ENCODE results near the gene EPHA8. TPM values are rescaled to one million over a fixed set of nuclear protein-coding genes. Genes with fewer than 3 reads are reported as not detected.

Gene EPHA8
- total RNA-seq, 4 donors from 2014 or later: not detected

- 81 to 82% methylated on average over 16 to 18 of the region's 18 CpGs for WGBS, 2 donors
- Histone ChIP-seq H3K27ac (no peak overlapping the region), H3K4me1 (no peaks in the 10 kb centered on the region), H3K27me3 (peaks cover 0 to 65% of the 10 kb centered on the region in 2 donors), H3K4me3 (no peak overlapping the region), H3K9me3 (no peaks in the 10 kb centered on the region), H3K36me3 (no peaks in the 10 kb centered on the region)
- no peak for TF ChIP-seq EP300 (IDR thresholded peaks at IDR 0.05)
- no peak for TF ChIP-seq CTCF (IDR thresholded peaks at IDR 0.05)
- TF ChIP-seq POLR2A (IDR thresholded peaks at IDR 0.05): no peak
- no peak for DNase-seq (ENCODE audit: low spot score in 2 of 2)
Observed at GRCh38 chr1:22602060-22602740, 38.9 kb downstream of the EPHA8 start.

GRCh38 chr1:22606161-22606560 is 42.9 kb downstream of the EPHA8 start:
- Histone ChIP-seq H3K27me3 (peaks cover 0 to 80% of the 10 kb centered on the region in 2 donors), H3K36me3 (no peaks in the 10 kb centered on the region), H3K4me3 (no peak overlapping the region), H3K9me3 (no peaks in the 10 kb centered on the region), H3K27ac (no peak overlapping the region), H3K4me1 (no peaks in the 10 kb centered on the region)
- TF ChIP-seq CTCF (IDR thresholded peaks at IDR 0.05) (no peak), EP300 (IDR thresholded peaks at IDR 0.05) (no peak), POLR2A (IDR thresholded peaks at IDR 0.05) (no peak)
- 44 to 47% methylated on average over 4 of the region's 4 CpGs for WGBS, 2 donors
- DNase-seq (ENCODE audit: low spot score in 2 of 2): no peak

DNA sequence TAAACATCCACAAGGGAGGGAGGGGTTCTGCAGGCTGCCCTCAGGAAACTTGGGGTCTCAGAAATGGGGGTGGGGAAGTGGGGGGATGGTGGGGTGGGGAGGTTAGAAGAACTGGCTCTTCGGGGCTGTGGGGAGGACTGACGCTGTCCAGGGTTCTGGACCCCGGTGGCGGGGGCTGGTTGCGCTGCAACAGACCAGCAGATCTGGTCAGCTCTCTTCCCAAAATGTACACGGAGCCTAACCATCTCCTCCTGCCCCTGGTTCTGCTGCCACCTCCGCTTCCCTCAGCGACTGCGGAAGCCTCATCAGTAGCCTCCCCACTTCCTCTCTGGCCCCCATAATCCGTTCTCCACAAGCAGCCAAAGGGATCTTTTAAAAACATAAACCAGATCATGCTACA is 43.9 kb downstream of the EPHA8 start:
- Histone ChIP-seq H3K36me3 (no peaks in the 10 kb centered on the region), H3K27ac (no peak overlapping the region), H3K27me3 (peaks cover 0 to 80% of the 10 kb centered on the region in 2 donors), H3K9me3 (no peaks in the 10 kb centered on the region), H3K4me3 (no peak overlapping the region), H3K4me1 (no peaks in the 10 kb centered on the region)
- TF ChIP-seq POLR2A (IDR thresholded peaks at IDR 0.05) (no peak), CTCF (IDR thresholded peaks at IDR 0.05) (no peak), EP300 (IDR thresholded peaks at IDR 0.05) (no peak)
- DNase-seq (ENCODE audit: low spot score in 2 of 2): no peak
- WGBS, 2 donors: 4 to 8% methylated on average over 10 of the region's 10 CpGs

DNA sequence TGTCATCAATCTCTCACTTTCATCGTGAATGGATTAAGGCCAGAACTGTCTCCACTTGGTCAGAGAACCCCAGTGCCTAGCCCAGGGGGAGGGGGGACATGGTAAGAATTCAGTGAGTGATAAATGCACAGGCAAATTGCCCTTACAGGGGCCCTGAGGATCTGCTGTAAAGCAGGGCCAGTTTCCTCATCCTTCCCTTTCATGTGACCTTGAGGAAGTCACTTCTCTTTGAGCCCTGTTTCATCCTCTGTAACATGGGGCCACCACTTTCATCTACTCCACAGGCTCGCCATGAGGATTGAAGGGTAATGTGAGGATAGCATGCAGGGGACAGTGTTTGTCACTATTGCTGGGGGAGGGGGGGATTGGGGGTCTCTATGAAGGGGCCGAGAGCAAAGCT is 45.1 kb downstream of the EPHA8 start:
- Histone ChIP-seq H3K27ac (no peak overlapping the region), H3K27me3 (peaks cover 0 to 76% of the 10 kb centered on the region in 2 donors), H3K4me1 (no peaks in the 10 kb centered on the region), H3K4me3 (no peak overlapping the region), H3K9me3 (no peaks in the 10 kb centered on the region), H3K36me3 (no peaks in the 10 kb centered on the region)
- DNase-seq (ENCODE audit: low spot score in 2 of 2): no peak
- 49 to 74% methylated on average over 3 of the region's 3 CpGs for WGBS, 2 donors
- TF ChIP-seq CTCF (IDR thresholded peaks at IDR 0.05): no peak

GRCh38 chr1:22609291-22609690 is 46.0 kb downstream of the EPHA8 start:
- no peak overlapping the region for H3K4me3 ChIP-seq
- TF ChIP-seq POLR2A (IDR thresholded peaks at IDR 0.05) (no peak), CTCF (IDR thresholded peaks at IDR 0.05) (no peak), EP300 (IDR thresholded peaks at IDR 0.05) (no peak)
- H3K4me1 ChIP-seq: no peaks in the 10 kb centered on the region
- H3K9me3 ChIP-seq: no peaks in the 10 kb centered on the region
- H3K36me3 ChIP-seq: no peaks in the 10 kb centered on the region
- H3K27me3 ChIP-seq: peaks cover 0 to 76% of the 10 kb centered on the region in 2 donors
- no peak for DNase-seq (ENCODE audit: low spot score in 2 of 2)
- H3K27ac ChIP-seq: no peak overlapping the region
- 5 to 9% methylated on average over 5 to 6 of the region's 6 CpGs for WGBS, 2 donors

Measured in tibial nerve (tissue), 4 donors.